ENCODE measurements around the gene TYRP1. TPM values are rescaled to one million over a fixed set of nuclear protein-coding genes. Genes with fewer than 3 reads are reported as not detected.

The TYRP1 gene
- total RNA-seq, 4 donors from 2014 or later = 79.7 to 250 (median 110) TPM

- no peak for DNase-seq (ENCODE audit: low spot score in 2 of 2)
- Histone ChIP-seq H3K36me3 (no peaks in the 10 kb centered on the region), H3K4me1 (no peaks in the 10 kb centered on the region), H3K9me3 (no peaks in the 10 kb centered on the region), H3K27ac (no peak overlapping the region), H3K27me3 (no peaks in the 10 kb centered on the region), H3K4me3 (no peak overlapping the region)
- TF ChIP-seq POLR2A (IDR thresholded peaks at IDR 0.05) (no peak), EP300 (IDR thresholded peaks at IDR 0.05) (no peak), POLR2AphosphoS5 (IDR thresholded peaks at IDR 0.05) (no peak)
- TF ChIP-seq, protein P1, sequence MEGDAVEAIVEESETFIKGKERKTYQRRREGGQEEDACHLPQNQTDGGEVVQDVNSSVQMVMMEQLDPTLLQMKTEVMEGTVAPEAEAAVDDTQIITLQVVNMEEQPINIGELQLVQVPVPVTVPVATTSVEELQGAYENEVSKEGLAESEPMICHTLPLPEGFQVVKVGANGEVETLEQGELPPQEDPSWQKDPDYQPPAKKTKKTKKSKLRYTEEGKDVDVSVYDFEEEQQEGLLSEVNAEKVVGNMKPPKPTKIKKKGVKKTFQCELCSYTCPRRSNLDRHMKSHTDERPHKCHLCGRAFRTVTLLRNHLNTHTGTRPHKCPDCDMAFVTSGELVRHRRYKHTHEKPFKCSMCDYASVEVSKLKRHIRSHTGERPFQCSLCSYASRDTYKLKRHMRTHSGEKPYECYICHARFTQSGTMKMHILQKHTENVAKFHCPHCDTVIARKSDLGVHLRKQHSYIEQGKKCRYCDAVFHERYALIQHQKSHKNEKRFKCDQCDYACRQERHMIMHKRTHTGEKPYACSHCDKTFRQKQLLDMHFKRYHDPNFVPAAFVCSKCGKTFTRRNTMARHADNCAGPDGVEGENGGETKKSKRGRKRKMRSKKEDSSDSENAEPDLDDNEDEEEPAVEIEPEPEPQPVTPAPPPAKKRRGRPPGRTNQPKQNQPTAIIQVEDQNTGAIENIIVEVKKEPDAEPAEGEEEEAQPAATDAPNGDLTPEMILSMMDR (IDR thresholded peaks at IDR 0.05) = no peak
Measured at GRCh38 chr9:12739014-12739652, 45.9 kb downstream of the TYRP1 start.

- WGBS = 44% methylated on average over 2 of the region's 2 CpGs
- H3K27me3 ChIP-seq = no peaks in the 10 kb centered on the region
- H3K27ac ChIP-seq = no peak overlapping the region
- DNase-seq (ENCODE audit: low spot score in 2 of 2) = no peak
- H3K9me3 ChIP-seq = no peaks in the 10 kb centered on the region
- H3K4me3 ChIP-seq = no peak overlapping the region
- H3K36me3 ChIP-seq = no peaks in the 10 kb centered on the region
- TF ChIP-seq, protein P1 (IDR thresholded peaks at IDR 0.05) = no peak
- TF ChIP-seq POLR2AphosphoS5 (IDR thresholded peaks at IDR 0.05) (no peak), POLR2A (IDR thresholded peaks at IDR 0.05) (no peak), EP300 (IDR thresholded peaks at IDR 0.05) (no peak)
- H3K4me1 ChIP-seq = no peaks in the 10 kb centered on the region
Measured at GRCh38 chr9:12740845-12741244, 47.7 kb downstream of the TYRP1 start.

- Histone ChIP-seq H3K9me3 (no peaks in the 10 kb centered on the region), H3K27me3 (no peaks in the 10 kb centered on the region), H3K36me3 (no peaks in the 10 kb centered on the region), H3K4me1 (no peaks in the 10 kb centered on the region), H3K4me3 (no peak overlapping the region), H3K27ac (no peak overlapping the region)
- DNase-seq (ENCODE audit: low spot score in 2 of 2) = no peak
- WGBS = 72% methylated on average over 1 of the region's 1 CpG
- TF ChIP-seq POLR2AphosphoS5 (IDR thresholded peaks at IDR 0.05) = no peak
- no peak for TF ChIP-seq POLR2A (IDR thresholded peaks at IDR 0.05)
- no peak for TF ChIP-seq EP300 (IDR thresholded peaks at IDR 0.05)
- TF ChIP-seq, protein P1 (IDR thresholded peaks at IDR 0.05) = no peak
Measured at GRCh38 chr9:12748016-12748415, 54.8 kb downstream of the TYRP1 start.

GRCh38 chr9:12748954-12749353, 55.8 kb downstream of the TYRP1 start:
- H3K4me3 ChIP-seq = no peak overlapping the region
- H3K27ac ChIP-seq = no peak overlapping the region
- no peak for DNase-seq (ENCODE audit: low spot score in 2 of 2)
- TF ChIP-seq EP300 (IDR thresholded peaks at IDR 0.05) (no peak), POLR2AphosphoS5 (IDR thresholded peaks at IDR 0.05) (no peak), POLR2A (IDR thresholded peaks at IDR 0.05) (no peak)
- TF ChIP-seq, protein P1 (IDR thresholded peaks at IDR 0.05) = no peak
- H3K4me1 ChIP-seq = no peaks in the 10 kb centered on the region
- no peaks in the 10 kb centered on the region for H3K9me3 ChIP-seq
- H3K36me3 ChIP-seq = no peaks in the 10 kb centered on the region
- H3K27me3 ChIP-seq = no peaks in the 10 kb centered on the region

DNA sequence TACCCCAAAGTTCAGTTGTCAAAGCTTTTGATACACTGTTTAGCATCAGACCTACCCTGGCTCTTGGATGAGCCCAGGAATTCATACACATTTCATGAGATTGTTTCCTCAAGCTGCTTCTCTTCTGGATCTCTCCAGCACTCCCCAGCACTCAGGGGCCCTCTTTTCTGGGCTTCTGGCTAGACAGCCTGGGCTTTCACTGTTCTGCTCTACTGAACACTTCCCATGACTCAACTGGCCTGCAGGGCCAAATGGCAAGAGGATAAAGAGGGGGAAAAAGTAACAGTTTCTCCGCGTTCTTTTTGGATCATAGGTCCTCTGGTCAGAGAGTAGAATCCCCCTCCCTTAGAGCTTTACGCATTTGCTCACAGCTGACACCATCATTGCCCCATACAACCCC, 60.7 kb downstream of the TYRP1 start:
- no peak for DNase-seq (ENCODE audit: low spot score in 2 of 2)
- TF ChIP-seq EP300 (IDR thresholded peaks at IDR 0.05) (no peak), POLR2A (IDR thresholded peaks at IDR 0.05) (no peak), POLR2AphosphoS5 (IDR thresholded peaks at IDR 0.05) (no peak)
- TF ChIP-seq, protein P1 (IDR thresholded peaks at IDR 0.05) = no peak
- no peak overlapping the region for H3K4me3 ChIP-seq
- H3K4me1 ChIP-seq = no peaks in the 10 kb centered on the region
- H3K9me3 ChIP-seq = no peaks in the 10 kb centered on the region
- 77% methylated on average over 3 of the region's 3 CpGs for WGBS
- H3K36me3 ChIP-seq = no peaks in the 10 kb centered on the region
- H3K27me3 ChIP-seq = no peaks in the 10 kb centered on the region
- H3K27ac ChIP-seq = no peak overlapping the region

All from suprapubic skin (tissue), 4 donors.